ENCODE results near the gene PACRG. TPM values are rescaled to one million over a fixed set of nuclear protein-coding genes. Genes with fewer than 3 reads are reported as not detected.

Gene PACRG
- total RNA-seq, 1 experiment from 2014 or later, result not detected

- DNase-seq (ENCODE audit: low spot score), result no peak
These were observed 557.9 kb downstream of the PACRG start for GRCh38 chr6:163285691-163286090.

DNA sequence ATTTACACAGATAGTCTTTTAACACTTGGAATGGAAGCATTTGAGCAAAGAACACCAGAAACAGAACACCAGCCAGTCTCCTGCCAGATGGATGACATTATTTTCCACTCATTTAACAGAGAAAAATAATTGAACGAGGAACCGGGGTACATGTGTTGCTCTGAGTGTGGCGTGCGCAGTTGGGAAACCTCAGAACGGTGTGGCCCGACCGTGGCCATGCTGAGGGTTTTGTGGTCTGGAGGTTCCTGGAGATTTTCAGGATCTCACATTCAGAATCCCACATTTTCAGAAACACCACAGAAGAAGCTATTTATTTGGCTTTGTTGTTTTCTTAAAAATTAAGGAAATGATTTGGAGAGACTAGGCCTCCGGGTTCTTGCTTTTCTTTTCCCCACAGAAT is 559.9 kb downstream of the PACRG start:
- DNase-seq (ENCODE audit: low spot score), result no peak

- DNase-seq (ENCODE audit: low spot score), result peak; percentile 38
These were observed 560.3 kb downstream of the PACRG start for GRCh38 chr6:163288066-163288465.

GRCh38 chr6:163288915-163289314 is 561.1 kb downstream of the PACRG start:
- DNase-seq (ENCODE audit: low spot score), result no peak

DNA sequence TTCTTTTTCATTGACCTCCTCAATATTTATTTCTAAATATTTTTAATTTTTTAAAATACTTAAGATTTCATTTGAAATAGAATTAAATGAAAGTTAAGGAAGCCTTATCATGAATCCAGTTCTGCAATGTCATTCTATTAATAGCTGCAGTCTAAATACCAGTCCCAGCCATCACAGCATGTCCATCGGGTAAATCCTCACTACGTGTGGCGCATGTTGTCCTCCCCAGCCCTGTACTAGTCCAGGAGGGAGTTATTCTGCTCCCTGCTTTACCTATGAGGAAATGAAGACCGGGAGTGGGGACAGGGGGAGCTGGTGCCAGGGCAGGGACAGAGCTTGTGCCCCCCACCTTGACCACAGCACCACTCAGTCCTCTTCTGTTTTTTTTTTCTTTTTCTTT is 561.7 kb downstream of the PACRG start:
- no peak for DNase-seq (ENCODE audit: low spot score)

GRCh38 chr6:163290545-163291274 is 562.9 kb downstream of the PACRG start:
- DNase-seq (ENCODE audit: low spot score), result no peak

GRCh38 chr6:163291622-163292021 is 563.8 kb downstream of the PACRG start:
- peak; percentile 19 for DNase-seq (ENCODE audit: low spot score)

DNA sequence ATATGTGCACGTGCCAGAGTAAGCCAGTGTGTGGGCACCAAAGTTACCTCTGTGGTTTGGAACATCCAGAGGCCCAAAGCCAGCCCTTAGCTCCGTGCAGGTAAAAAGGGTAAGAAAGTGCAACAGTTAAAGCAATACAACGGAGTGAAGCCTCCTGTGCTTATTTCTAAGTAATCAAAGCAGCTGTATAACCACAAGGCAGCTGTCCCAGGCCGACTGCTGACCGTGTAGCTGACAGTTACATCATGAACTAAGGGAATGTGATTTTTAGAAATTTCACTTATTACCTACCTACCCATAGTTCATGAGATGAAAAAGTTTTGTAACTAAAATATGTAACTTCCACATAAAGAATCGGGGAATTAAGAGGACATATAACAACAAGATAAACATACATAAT is 565.5 kb downstream of the PACRG start:
- DNase-seq (ENCODE audit: low spot score), result no peak

- DNase-seq (ENCODE audit: low spot score), result no peak
These were observed 567.0 kb downstream of the PACRG start for GRCh38 chr6:163294734-163295133.

DNA sequence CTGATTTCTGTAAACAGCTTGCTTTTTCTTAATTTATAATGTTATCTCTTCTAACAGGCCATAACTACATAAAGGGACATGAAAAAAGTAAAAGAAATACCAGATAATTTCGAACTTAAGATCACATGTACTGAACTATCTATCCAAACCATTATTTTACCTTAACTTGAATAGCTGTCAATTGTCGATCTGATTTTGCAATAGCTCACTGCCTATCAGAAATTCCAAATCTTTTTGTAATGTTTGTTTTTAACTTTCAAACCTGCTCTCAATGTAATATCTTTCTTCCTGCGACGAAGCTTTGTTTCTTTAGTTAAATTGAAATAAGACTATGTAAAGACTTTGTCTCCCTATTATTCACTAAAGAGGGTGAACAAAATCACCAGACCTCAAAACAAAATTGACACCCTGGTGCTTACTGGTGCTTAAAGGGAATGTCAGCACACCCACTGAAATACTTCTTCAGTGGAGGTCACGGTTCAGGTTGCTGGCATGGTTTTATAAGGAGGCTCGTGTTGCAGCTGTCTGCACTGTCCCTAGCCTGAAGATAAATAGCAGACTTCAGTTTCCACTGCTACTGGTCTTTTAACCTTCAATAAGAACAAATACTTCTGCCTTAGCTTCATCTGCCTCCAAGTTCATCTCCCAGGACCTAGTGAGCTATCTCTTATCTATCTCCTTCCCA is 569.2 kb downstream of the PACRG start:
- no peak for DNase-seq (ENCODE audit: low spot score)

- no peak for DNase-seq (ENCODE audit: low spot score)
These were observed 570.5 kb downstream of the PACRG start for GRCh38 chr6:163298079-163298830.

GRCh38 chr6:163300838-163301237 is 573.1 kb downstream of the PACRG start:
- DNase-seq (ENCODE audit: low spot score), result no peak

DNA sequence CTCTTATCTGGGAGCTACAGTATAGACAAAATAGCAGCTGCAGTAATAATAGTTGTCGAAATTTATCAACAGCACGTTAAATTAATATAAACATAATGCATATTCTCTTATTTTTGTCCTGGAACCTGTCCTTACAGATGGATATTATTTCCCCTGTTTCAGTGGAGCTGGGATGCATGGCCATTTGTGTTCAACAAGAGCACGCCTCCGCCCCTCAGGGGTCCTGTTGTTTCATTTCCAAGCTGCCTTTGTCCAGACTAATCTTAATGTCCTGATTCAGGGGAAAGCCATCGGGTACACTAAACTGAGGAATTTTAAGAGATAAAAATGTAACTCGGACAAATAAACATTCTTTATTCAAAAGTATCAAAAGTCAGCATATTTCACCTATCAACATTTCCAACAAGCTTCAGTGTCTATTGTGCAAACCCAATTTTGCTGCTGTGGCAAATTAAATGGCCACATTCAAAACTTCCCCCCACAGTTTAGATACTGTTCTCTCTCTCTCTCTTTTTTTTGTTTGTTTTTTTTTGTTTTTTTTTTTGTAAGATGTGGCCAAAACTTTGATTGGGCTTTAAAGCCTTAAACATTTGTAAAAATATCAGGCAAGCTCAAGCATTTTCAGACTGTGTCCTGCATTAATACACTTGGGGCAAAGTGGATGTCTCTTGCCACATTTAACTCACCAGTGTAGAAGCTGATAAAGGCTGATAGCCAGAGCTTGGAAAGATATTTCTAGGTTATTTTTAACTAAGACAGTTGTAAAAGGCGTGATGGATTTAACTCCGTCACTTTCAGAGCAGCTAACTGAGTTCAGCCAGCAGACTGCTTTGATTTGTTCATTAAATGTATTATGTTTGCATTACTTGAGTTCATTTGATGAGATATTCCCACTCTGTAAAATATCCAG is 574.2 kb downstream of the PACRG start:
- DNase-seq (ENCODE audit: low spot score), result no peak

DNA sequence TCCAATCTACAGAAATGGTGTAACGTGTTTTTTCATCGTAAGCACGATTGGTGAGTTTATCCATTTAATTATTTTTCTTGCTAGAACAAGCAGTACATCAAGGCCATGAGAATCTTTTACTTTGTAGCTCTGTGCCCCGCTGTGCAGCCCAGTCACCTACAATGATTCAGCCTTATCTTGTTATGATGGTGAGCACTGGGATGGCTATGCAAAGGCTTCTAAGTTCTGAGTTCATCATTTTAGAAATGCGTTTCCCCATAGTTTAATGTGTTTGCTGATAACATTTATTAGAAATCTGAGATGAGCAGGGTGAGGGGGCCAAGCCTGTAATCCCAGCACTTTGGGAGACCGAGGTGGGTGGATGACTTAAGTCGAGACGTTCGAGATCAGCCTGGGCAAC is 575.0 kb downstream of the PACRG start:
- DNase-seq (ENCODE audit: low spot score), result no peak

- DNase-seq (ENCODE audit: low spot score), result no peak
These were observed 578.2 kb downstream of the PACRG start for GRCh38 chr6:163306000-163306399.

GRCh38 chr6:163308629-163309440 is 581.1 kb downstream of the PACRG start:
- no peak for DNase-seq (ENCODE audit: low spot score)

- peak; percentile 46 for DNase-seq (ENCODE audit: low spot score)
These were observed 581.8 kb downstream of the PACRG start for GRCh38 chr6:163309491-163310026.

DNA sequence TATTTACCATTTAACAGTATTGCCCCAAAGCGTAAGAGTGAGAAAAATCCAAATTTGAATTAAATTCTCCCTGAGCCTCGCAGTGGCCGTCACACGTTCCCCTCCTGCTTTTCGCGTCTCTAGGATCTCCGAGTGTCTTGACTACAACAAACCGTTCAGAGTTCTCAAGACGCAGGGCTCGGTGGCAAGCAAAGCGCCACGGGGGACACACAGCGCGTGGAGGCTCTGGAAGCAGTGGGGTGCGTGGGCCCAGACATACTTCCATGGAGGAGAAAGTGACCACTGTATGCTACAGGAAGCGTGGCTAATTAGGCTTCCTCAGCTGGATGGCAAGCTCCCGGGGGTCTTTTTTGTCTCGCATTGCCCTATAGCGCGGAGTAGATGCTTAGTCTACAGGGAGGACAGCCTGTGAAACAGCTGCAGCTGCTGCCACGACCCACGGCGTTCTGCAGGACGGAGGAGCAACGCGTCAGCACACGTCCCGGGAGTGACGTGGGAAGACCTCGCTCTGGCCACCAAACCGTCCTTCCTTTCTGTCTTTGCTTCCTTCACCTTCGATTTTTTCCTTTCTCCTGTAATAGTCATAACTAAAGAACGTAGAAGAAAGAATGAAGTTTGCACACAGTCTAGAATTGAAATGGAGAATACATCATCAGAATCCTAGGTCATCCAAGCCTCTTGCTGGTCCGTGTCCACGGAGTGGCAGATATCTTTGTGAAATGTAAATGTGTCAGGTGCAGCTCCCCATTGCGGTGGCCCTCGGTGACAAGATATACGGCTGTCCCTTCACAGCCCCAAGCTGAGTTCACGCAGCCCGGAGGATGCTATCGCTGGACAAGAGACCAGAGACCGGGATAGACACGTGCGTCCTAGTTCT is 582.6 kb downstream of the PACRG start:
- no peak for DNase-seq (ENCODE audit: low spot score)

DNA sequence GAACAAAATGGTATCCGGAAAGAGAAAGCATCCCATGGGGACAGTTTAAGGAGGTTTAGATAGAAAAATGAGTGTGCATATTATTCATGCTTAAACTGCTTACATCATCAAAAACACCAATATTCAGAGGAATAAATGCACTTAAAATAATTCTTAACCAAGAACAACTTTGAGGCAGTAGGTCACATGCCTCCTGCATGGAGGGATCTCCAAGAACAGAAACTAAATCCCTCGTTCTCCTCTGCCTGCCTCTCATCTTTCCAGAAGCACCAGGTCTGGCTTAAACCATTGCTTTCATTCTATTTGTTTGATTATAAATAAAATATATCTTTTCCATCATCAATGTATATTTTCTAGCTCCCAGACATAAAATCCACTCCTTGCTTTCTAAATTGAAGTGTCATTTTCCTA is 583.2 kb downstream of the PACRG start:
- DNase-seq (ENCODE audit: low spot score), result no peak

All from A172 (cell line).